ELF-1 (cell line): ENCODE results near the gene DPYSL3.
A peak's percentile ranks its signal among the peaks of the same experiment; 100 is the strongest.

Experiments
- DNase-seq: peaks from one replicate; pipeline ENCODE4 v3.0.0-alpha.2; 2016; ENCODE audit warnings: low read depth, low spot score

Gene DPYSL3

GRCh38 chr5:147403651-147404640 lies 105.9 kb downstream of the DPYSL3 start:
- DNase-seq: peak; percentile 30

GRCh38 chr5:147400881-147401280 lies 109.0 kb downstream of the DPYSL3 start:
- DNase-seq: no peak

- no peak for DNase-seq
Observed at GRCh38 chr5:147400126-147400809, 109.6 kb downstream of the DPYSL3 start.

GRCh38 chr5:147398860-147399259 lies 111.0 kb downstream of the DPYSL3 start:
- no peak for DNase-seq

- DNase-seq: peak; percentile 44
Observed at GRCh38 chr5:147397616-147398015, 112.3 kb downstream of the DPYSL3 start.

- no peak for DNase-seq
Observed at GRCh38 chr5:147396070-147396823, 113.6 kb downstream of the DPYSL3 start.

GRCh38 chr5:147393874-147394672 lies 115.8 kb downstream of the DPYSL3 start:
- DNase-seq: no peak

- DNase-seq: peak; percentile 68
Observed at GRCh38 chr5:147391781-147392180, 118.1 kb downstream of the DPYSL3 start.

GRCh38 chr5:147390654-147391225 lies 119.1 kb downstream of the DPYSL3 start:
- no peak for DNase-seq

GRCh38 chr5:147388184-147389108 lies 121.4 kb downstream of the DPYSL3 start:
- DNase-seq: peak; percentile 34

- no peak for DNase-seq
Observed at GRCh38 chr5:147387109-147387508, 122.8 kb downstream of the DPYSL3 start.

GRCh38 chr5:147384346-147385193 lies 125.3 kb downstream of the DPYSL3 start:
- DNase-seq: peak; percentile 56

GRCh38 chr5:147382776-147383175 lies 127.1 kb downstream of the DPYSL3 start:
- peak; percentile 50 for DNase-seq

- no peak for DNase-seq
Observed at GRCh38 chr5:147381555-147381954, 128.3 kb downstream of the DPYSL3 start.

- no peak for DNase-seq
Observed at GRCh38 chr5:147377682-147378081, 132.2 kb downstream of the DPYSL3 start.

- DNase-seq: no peak
Observed at GRCh38 chr5:147375151-147375550, 134.7 kb downstream of the DPYSL3 start.

GRCh38 chr5:147373328-147373727 lies 136.5 kb downstream of the DPYSL3 start:
- DNase-seq: no peak

- DNase-seq: no peak
Observed at GRCh38 chr5:147372191-147372590, 137.7 kb downstream of the DPYSL3 start.

GRCh38 chr5:147371290-147371689 lies 138.6 kb downstream of the DPYSL3 start:
- no peak for DNase-seq
